ENCODE data around the gene AGTPBP1.

The AGTPBP1 gene

GRCh38 chr9:85510830-85511504, 230.8 kb downstream of the AGTPBP1 start:
- Histone ChIP-seq H3K36me3 (ENCODE audit: insufficient read depth, low read length) (no peaks in the 10 kb centered on the region), H3K4me3 (ENCODE audit: low read depth in 1 of 2, low read length in 2 of 2) (no peak overlapping the region), H3K9me3 (ENCODE audit: insufficient read depth, low read length, severe bottlenecking) (no peaks in the 10 kb centered on the region), H3K4me1 (ENCODE audit: insufficient read depth, low read length) (no peaks in the 10 kb centered on the region), H3K27me3 (ENCODE audit: insufficient read depth, low read length, poor library complexity) (no peaks in the 10 kb centered on the region), H3K4me2 (ENCODE audit: insufficient read depth, low read length) (no peak overlapping the region), H3K79me2 (ENCODE audit: insufficient read depth, low read length) (no peaks in the 10 kb centered on the region), H3K9ac (ENCODE audit: low read depth, low read length) (no peak overlapping the region), H3K27ac (ENCODE audit: low read length) (no peak overlapping the region), H2AFZ (ENCODE audit: low read depth, low read length) (no peak overlapping the region), H4K20me1 (ENCODE audit: insufficient read depth, low read length) (no peaks in the 10 kb centered on the region)
- TF ChIP-seq CTCF (IDR thresholded peaks at IDR 0.05; ENCODE audit: borderline replicate concordance, extremely low read depth, low read length, poor library complexity, severe bottlenecking) (no peak), EZH2 (IDR thresholded peaks at IDR 0.05; ENCODE audit: borderline replicate concordance, low read depth, low read length, severe bottlenecking) (no peak)
- ATAC-seq (ENCODE audit: insufficient read depth, low read depth) (no peak), DNase-seq (no peak)

- H2AFZ ChIP-seq (ENCODE audit: low read depth, low read length): no peak overlapping the region
- H3K9ac ChIP-seq (ENCODE audit: low read depth, low read length): no peak overlapping the region
- no peaks in the 10 kb centered on the region for H3K79me2 ChIP-seq (ENCODE audit: insufficient read depth, low read length)
- no peaks in the 10 kb centered on the region for H3K4me1 ChIP-seq (ENCODE audit: insufficient read depth, low read length)
- H3K27me3 ChIP-seq (ENCODE audit: insufficient read depth, low read length, poor library complexity): no peaks in the 10 kb centered on the region
- H3K36me3 ChIP-seq (ENCODE audit: insufficient read depth, low read length): no peaks in the 10 kb centered on the region
- no peaks in the 10 kb centered on the region for H4K20me1 ChIP-seq (ENCODE audit: insufficient read depth, low read length)
- H3K4me3 ChIP-seq (ENCODE audit: low read depth in 1 of 2, low read length in 2 of 2): no peak overlapping the region
- no peaks in the 10 kb centered on the region for H3K9me3 ChIP-seq (ENCODE audit: insufficient read depth, low read length, severe bottlenecking)
- H3K4me2 ChIP-seq (ENCODE audit: insufficient read depth, low read length): no peak overlapping the region
- no peak for DNase-seq
- no peak overlapping the region for H3K27ac ChIP-seq (ENCODE audit: low read length)
- no peak for ATAC-seq (ENCODE audit: insufficient read depth, low read depth)
- no peak for TF ChIP-seq CTCF (IDR thresholded peaks at IDR 0.05; ENCODE audit: borderline replicate concordance, extremely low read depth, low read length, poor library complexity, severe bottlenecking)
- no peak for TF ChIP-seq EZH2 (IDR thresholded peaks at IDR 0.05; ENCODE audit: borderline replicate concordance, low read depth, low read length, severe bottlenecking)
These were observed 233.1 kb downstream of the AGTPBP1 start for GRCh38 chr9:85508616-85509015.

GRCh38 chr9:85505612-85506011, 236.1 kb downstream of the AGTPBP1 start:
- Histone ChIP-seq H3K79me2 (ENCODE audit: insufficient read depth, low read length) (no peaks in the 10 kb centered on the region), H2AFZ (ENCODE audit: low read depth, low read length) (no peak overlapping the region), H3K4me1 (ENCODE audit: insufficient read depth, low read length) (no peaks in the 10 kb centered on the region), H3K27ac (ENCODE audit: low read length) (no peak overlapping the region), H3K9ac (ENCODE audit: low read depth, low read length) (no peak overlapping the region), H3K4me3 (ENCODE audit: low read depth in 1 of 2, low read length in 2 of 2) (no peak overlapping the region), H3K9me3 (ENCODE audit: insufficient read depth, low read length, severe bottlenecking) (no peaks in the 10 kb centered on the region), H3K27me3 (ENCODE audit: insufficient read depth, low read length, poor library complexity) (no peaks in the 10 kb centered on the region), H3K4me2 (ENCODE audit: insufficient read depth, low read length) (no peak overlapping the region), H4K20me1 (ENCODE audit: insufficient read depth, low read length) (no peaks in the 10 kb centered on the region), H3K36me3 (ENCODE audit: insufficient read depth, low read length) (no peaks in the 10 kb centered on the region)
- ATAC-seq (ENCODE audit: insufficient read depth, low read depth) (no peak), DNase-seq (no peak)
- TF ChIP-seq CTCF (IDR thresholded peaks at IDR 0.05; ENCODE audit: borderline replicate concordance, extremely low read depth, low read length, poor library complexity, severe bottlenecking) (no peak), EZH2 (IDR thresholded peaks at IDR 0.05; ENCODE audit: borderline replicate concordance, low read depth, low read length, severe bottlenecking) (no peak)

All from DND-41 (cell line).